ENCODE data around the gene GNA12. TPM values are rescaled to one million over a fixed set of nuclear protein-coding genes. Genes with fewer than 3 reads are reported as not detected.

Gene GNA12
- total RNA-seq, 3 donors from 2014 or later (not counting 1 experiment from before 2014, with no cell fraction given) = 12.6 to 20.2 (median 19.5) TPM

- H3K4me1 Mint-ChIP-seq = peaks cover 24 to 35% of the 10 kb centered on the region in 2 donors
- no peak overlapping the region for H3K27ac Mint-ChIP-seq
- WGBS (ENCODE audit: insufficient coverage) = 98% methylated on average over 22 of the region's 22 CpGs
- H3K4me3 Mint-ChIP-seq = no peak overlapping the region
- Histone ChIP-seq H3K4me1 (ENCODE audit: control insufficient read depth, insufficient read depth, low read length) (peaks cover 29% of the 10 kb centered on the region), H3K27me3 (ENCODE audit: control insufficient read depth, insufficient read depth, low read length) (peaks cover 5% of the 10 kb centered on the region), H3K27ac (ENCODE audit: low read length) (no peak overlapping the region), H3K36me3 (ENCODE audit: control insufficient read depth, insufficient read depth, low read length) (no peaks in the 10 kb centered on the region), H3K4me3 (ENCODE audit: low read length) (no peak overlapping the region), H3K9me3 (ENCODE audit: control insufficient read depth, insufficient read depth, low read length) (no peaks in the 10 kb centered on the region)
- no peak for DNase-seq
- ATAC-seq = no peak
- intact Hi-C loops (cut with micrococcal nuclease) = no loop called here
- no peaks in the 10 kb centered on the region for H3K9me3 Mint-ChIP-seq
- peaks cover 31 to 36% of the 10 kb centered on the region in 2 donors for H3K27me3 Mint-ChIP-seq (ENCODE audit: low read depth in 2 of 2)
- H3K36me3 Mint-ChIP-seq = no peaks in the 10 kb centered on the region
- TF ChIP-seq CTCF (IDR thresholded peaks at IDR 0.05) = no peak
Observed at GRCh38 chr7:2702594-2702957, 141.5 kb downstream of the GNA12 start.

- Mint-ChIP-seq H3K4me1 (peaks cover 24 to 35% of the 10 kb centered on the region in 2 donors), H3K27ac (no peak overlapping the region), H3K4me3 (no peak overlapping the region), H3K9me3 (no peaks in the 10 kb centered on the region), H3K27me3 (ENCODE audit: low read depth in 2 of 2) (peaks cover 27 to 31% of the 10 kb centered on the region in 2 donors), H3K36me3 (no peaks in the 10 kb centered on the region)
- TF ChIP-seq CTCF (IDR thresholded peaks at IDR 0.05) = no peak
- Histone ChIP-seq H3K4me1 (ENCODE audit: control insufficient read depth, insufficient read depth, low read length) (peaks cover 29% of the 10 kb centered on the region), H3K4me3 (ENCODE audit: low read length) (no peak overlapping the region), H3K36me3 (ENCODE audit: control insufficient read depth, insufficient read depth, low read length) (no peaks in the 10 kb centered on the region), H3K9me3 (ENCODE audit: control insufficient read depth, insufficient read depth, low read length) (no peaks in the 10 kb centered on the region), H3K27me3 (ENCODE audit: control insufficient read depth, insufficient read depth, low read length) (peaks cover 5% of the 10 kb centered on the region), H3K27ac (ENCODE audit: low read length) (no peak overlapping the region)
- DNase-seq = no peak
- no peak for ATAC-seq
- WGBS (ENCODE audit: insufficient coverage) = 93% methylated on average over 12 of the region's 12 CpGs
- intact Hi-C loops (cut with micrococcal nuclease) = no loop called here
Observed at GRCh38 chr7:2701832-2702593, 142.1 kb downstream of the GNA12 start.

GRCh38 chr7:2701424-2701823, 142.7 kb downstream of the GNA12 start:
- WGBS (ENCODE audit: insufficient coverage) = 97% methylated on average over 17 of the region's 17 CpGs
- Histone ChIP-seq H3K36me3 (ENCODE audit: control insufficient read depth, insufficient read depth, low read length) (no peaks in the 10 kb centered on the region), H3K27me3 (ENCODE audit: control insufficient read depth, insufficient read depth, low read length) (peaks cover 5% of the 10 kb centered on the region), H3K4me1 (ENCODE audit: control insufficient read depth, insufficient read depth, low read length) (peaks cover 29% of the 10 kb centered on the region), H3K4me3 (ENCODE audit: low read length) (no peak overlapping the region), H3K27ac (ENCODE audit: low read length) (no peak overlapping the region), H3K9me3 (ENCODE audit: control insufficient read depth, insufficient read depth, low read length) (no peaks in the 10 kb centered on the region)
- intact Hi-C loops (cut with micrococcal nuclease) = no loop called here
- H3K27ac Mint-ChIP-seq = no peak overlapping the region
- ATAC-seq (no peak), DNase-seq (no peak)
- no peak for TF ChIP-seq CTCF (IDR thresholded peaks at IDR 0.05)
- no peaks in the 10 kb centered on the region for H3K9me3 Mint-ChIP-seq
- no peaks in the 10 kb centered on the region for H3K36me3 Mint-ChIP-seq
- H3K27me3 Mint-ChIP-seq (ENCODE audit: low read depth in 2 of 2) = peaks cover 27 to 28% of the 10 kb centered on the region in 2 donors
- peaks cover 24 to 35% of the 10 kb centered on the region in 2 donors for H3K4me1 Mint-ChIP-seq
- no peak overlapping the region for H3K4me3 Mint-ChIP-seq

All from natural killer cell (primary cell).